ENCODE results near the gene PARD6A. TPM values are rescaled to one million over a fixed set of nuclear protein-coding genes. Genes with fewer than 3 reads are reported as not detected.

Gene PARD6A
- total and polyA plus RNA-seq, 2 of the 13 experiments (the other 11 are each of a cell fraction or from before 2014, with no cell fraction given), result 3.5 to 4.3 TPM

DNA sequence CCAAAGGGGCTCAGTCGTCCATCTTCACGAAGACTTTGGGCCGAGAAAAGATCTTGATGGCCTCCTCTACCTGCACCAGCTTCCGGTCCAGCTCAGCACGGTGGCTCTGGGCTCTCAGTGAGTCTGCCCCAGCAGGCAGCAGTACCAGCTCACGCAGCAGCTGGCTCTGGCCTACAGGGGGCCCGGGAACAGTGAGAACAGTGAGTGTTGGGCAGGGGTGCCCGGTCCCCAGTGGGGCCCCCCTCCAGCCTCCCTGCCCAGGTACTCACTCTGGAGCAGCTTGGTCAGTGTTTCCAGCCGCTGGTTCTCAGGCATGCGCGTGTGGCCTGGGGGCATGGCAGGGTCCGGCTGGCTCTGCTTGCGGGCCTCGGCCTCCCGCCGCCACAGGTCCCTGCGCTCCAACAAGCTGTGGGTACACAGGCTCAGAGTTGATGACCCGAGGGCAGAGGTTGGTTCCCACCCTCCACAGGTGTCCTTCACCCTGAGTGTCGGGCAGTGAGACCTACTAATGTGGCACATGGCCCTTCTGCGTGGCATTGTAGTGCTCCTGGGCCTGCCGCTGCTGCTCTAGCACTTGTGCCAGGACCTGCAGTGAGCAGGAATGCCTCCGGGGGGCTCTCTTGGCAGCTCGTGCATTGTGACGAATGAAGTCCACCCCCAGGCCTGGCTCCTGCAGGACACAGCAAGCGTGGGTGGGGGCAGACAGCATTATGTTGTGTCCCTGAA is 2.6 kb downstream of the PARD6A start (continued):
- TF ChIP-seq, protein P1, sequence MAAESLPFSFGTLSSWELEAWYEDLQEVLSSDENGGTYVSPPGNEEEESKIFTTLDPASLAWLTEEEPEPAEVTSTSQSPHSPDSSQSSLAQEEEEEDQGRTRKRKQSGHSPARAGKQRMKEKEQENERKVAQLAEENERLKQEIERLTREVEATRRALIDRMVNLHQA (CRISPR knock-in tag; IDR thresholded peaks at IDR 0.05), result no peak
- TF ChIP-seq ZNF276 (CRISPR knock-in tag; IDR thresholded peaks at IDR 0.05; ENCODE audit: low read depth) (no peak), ZNF777 (CRISPR knock-in tag; IDR thresholded peaks at IDR 0.05) (0 out of 2 replicates have a peak, but pooled peaks have one; percentile 28), PCBP1 (IDR thresholded peaks at IDR 0.05; ENCODE audit: borderline replicate concordance, low read depth, low read length) (no peak), ZMYM4 (CRISPR knock-in tag; IDR thresholded peaks at IDR 0.05) (no peak), MAFK (conservative IDR thresholded peaks at IDR 0.05 in 1 of 2, IDR thresholded peaks at IDR 0.05 in 1 of 2; ENCODE audit: low read length in 2 of 2) (no peak), NONO (IDR thresholded peaks at IDR 0.05) (no peak), NONO (CRISPR knock-in tag; conservative IDR thresholded peaks at IDR 0.05) (0 out of 2 replicates have a peak, but pooled peaks have one; percentile 34), ZNF329 (CRISPR knock-in tag; IDR thresholded peaks at IDR 0.05; ENCODE audit: low read depth) (no peak), IRX3 (CRISPR knock-in tag; IDR thresholded peaks at IDR 0.05; ENCODE audit: borderline replicate concordance, low read depth) (no peak), ETS1 (CRISPR knock-in tag; IDR thresholded peaks at IDR 0.05) (no peak), KDM2A (CRISPR knock-in tag; IDR thresholded peaks at IDR 0.05; ENCODE audit: borderline replicate concordance, low read depth) (no peak), HOXA5 (CRISPR knock-in tag; IDR thresholded peaks at IDR 0.05) (no peak), RELA (CRISPR knock-in tag; IDR thresholded peaks at IDR 0.05) (no peak), HNRNPL (IDR thresholded peaks at IDR 0.05; ENCODE audit: low read depth, low read length) (peak; percentile 45; the same call in 1 of the 2 replicates), EZH2 (conservative IDR thresholded peaks at IDR 0.05; ENCODE audit: low read depth, low read length) (no peak), ZNF343 (CRISPR knock-in tag; IDR thresholded peaks at IDR 0.05) (no peak), ZFY (CRISPR knock-in tag; IDR thresholded peaks at IDR 0.05) (0 out of 2 replicates have a peak, but pooled peaks have one; percentile 29), SUZ12 (IDR thresholded peaks at IDR 0.05; ENCODE audit: low read depth, low read length) (no peak), SIN3A (IDR thresholded peaks at IDR 0.05; ENCODE audit: borderline replicate concordance, low read depth, low read length) (no peak), YEATS4 (CRISPR knock-in tag; IDR thresholded peaks at IDR 0.05; ENCODE audit: borderline replicate concordance) (no peak)
- TF ChIP-seq, protein P2, sequence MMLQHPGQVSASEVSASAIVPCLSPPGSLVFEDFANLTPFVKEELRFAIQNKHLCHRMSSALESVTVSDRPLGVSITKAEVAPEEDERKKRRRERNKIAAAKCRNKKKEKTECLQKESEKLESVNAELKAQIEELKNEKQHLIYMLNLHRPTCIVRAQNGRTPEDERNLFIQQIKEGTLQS (CRISPR knock-in tag; IDR thresholded peaks at IDR 0.05), result no peak
- TF ChIP-seq, protein P3, sequence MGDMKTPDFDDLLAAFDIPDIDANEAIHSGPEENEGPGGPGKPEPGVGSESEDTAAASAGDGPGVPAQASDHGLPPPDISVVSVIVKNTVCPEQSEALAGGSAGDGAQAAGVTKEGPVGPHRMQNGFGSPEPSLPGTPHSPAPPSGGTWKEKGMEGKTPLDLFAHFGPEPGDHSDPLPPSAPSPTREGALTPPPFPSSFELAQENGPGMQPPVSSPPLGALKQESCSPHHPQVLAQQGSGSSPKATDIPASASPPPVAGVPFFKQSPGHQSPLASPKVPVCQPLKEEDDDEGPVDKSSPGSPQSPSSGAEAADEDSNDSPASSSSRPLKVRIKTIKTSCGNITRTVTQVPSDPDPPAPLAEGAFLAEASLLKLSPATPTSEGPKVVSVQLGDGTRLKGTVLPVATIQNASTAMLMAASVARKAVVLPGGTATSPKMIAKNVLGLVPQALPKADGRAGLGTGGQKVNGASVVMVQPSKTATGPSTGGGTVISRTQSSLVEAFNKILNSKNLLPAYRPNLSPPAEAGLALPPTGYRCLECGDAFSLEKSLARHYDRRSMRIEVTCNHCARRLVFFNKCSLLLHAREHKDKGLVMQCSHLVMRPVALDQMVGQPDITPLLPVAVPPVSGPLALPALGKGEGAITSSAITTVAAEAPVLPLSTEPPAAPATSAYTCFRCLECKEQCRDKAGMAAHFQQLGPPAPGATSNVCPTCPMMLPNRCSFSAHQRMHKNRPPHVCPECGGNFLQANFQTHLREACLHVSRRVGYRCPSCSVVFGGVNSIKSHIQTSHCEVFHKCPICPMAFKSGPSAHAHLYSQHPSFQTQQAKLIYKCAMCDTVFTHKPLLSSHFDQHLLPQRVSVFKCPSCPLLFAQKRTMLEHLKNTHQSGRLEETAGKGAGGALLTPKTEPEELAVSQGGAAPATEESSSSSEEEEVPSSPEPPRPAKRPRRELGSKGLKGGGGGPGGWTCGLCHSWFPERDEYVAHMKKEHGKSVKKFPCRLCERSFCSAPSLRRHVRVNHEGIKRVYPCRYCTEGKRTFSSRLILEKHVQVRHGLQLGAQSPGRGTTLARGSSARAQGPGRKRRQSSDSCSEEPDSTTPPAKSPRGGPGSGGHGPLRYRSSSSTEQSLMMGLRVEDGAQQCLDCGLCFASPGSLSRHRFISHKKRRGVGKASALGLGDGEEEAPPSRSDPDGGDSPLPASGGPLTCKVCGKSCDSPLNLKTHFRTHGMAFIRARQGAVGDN (CRISPR knock-in tag; IDR thresholded peaks at IDR 0.05), result peak; percentile 31; the same call in 1 of the 2 replicates

Measured in HepG2 (cell line).